Mononuclear cell (primary cell): Measurements from ENCODE around the gene POMGNT2. TPM values are rescaled to one million over a fixed set of nuclear protein-coding genes. Genes with fewer than 3 reads are reported as not detected.

Experiments used
- H3K27me3 ChIP-seq: 2 replicates; pipeline ENCODE4 v1.6.0; 2011; ENCODE audit warnings: low read length, control low read depth; ENCODE audit not compliant: insufficient read depth
- H3K4me1 ChIP-seq: 2 replicates; pipeline ENCODE4 v1.5.1; 2011; ENCODE audit warnings: mild to moderate bottlenecking, low read length, control low read depth; ENCODE audit not compliant: insufficient read depth
- H3K4me3 ChIP-seq: 2 replicates; pipeline ENCODE4 v1.5.1; 2011; ENCODE audit warnings: mild to moderate bottlenecking, low read length, moderate library complexity
- H3K9me3 ChIP-seq: 2 replicates; pipeline ENCODE4 v1.5.1; 2011; ENCODE audit warnings: low read depth, mild to moderate bottlenecking, control low read depth, low read length
- total RNA-seq: library from RNA; depleted of rRNA; stranded (reverse); fragments of >200 nt; gene quantifications from one replicate; pipeline ENCODE4 v1.2.3, GENCODE V29; 2012

The POMGNT2 gene
- total RNA-seq, result 3.6 TPM

DNA sequence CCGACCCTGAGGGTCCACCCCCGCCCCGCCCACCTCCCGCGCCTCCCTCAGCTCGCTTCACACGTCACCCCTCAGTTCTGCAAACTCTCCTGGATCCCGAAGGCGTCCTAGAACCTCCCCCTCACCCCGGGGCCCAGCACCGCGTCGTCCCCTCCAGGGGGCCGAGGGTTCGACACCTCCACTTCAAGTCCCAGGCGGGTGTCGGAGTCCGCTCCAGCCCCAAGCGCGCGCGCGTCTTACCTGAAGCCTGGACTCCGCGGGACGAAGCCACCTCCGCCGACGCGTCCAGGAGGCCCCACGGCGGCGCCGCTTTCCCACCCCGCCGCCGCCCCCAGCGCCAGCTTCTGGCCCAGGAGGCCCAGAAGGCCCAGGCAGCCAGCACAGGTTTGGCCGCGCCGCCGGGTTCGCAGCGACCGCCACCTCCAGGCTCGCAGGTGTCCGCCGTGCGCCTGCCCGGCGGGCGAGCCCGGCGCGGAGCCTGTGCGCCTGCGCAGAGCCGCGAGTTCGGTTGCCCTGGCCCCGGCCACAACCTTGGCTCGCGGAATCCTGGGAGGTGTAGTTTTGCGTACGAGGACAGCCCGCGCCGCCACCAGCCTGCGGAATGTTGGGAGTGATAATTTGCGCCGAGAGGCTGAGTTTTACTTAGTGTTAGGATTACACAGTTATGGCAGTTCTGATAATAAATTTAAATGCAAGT, at the start of gene POMGNT2:
Gene POMGNT2 (minus strand): TSS at position 484 of the 697 bp plus-strand sequence. CDS start 24,648 bp downstream, outside the sequence.
- H3K4me3 ChIP-seq, result peak within 1 kb of the TSS; percentile 57
- H3K9me3 ChIP-seq, result no peaks in the 10 kb centered on the region
- no peaks in the 10 kb centered on the region for H3K27me3 ChIP-seq
- peaks cover 10% of the 10 kb centered on the region for H3K4me1 ChIP-seq

DNA sequence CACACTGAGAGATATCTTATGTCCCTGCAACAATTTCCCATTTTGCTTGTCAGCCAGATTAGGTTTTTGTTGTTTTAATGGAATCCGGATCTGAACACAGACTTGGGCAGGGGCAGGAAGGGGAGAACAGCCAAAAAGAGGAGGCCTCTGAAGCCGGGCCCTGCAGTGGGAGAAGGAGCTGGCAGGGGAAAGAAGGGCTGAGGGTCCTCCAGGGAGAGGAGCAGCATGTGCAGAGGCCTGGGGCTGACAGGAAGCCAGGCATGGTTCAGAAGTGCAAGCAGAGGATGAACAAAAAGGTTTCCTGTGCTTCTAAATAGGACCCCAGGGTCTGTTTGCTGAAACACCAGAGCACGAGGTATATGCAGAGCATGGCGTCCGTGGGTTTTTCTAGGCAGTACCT, 49.1 kb upstream of the POMGNT2 start:
- Histone ChIP-seq H3K4me1 (no peaks in the 10 kb centered on the region), H3K27me3 (no peaks in the 10 kb centered on the region), H3K4me3 (no peak overlapping the region), H3K9me3 (no peaks in the 10 kb centered on the region)

DNA sequence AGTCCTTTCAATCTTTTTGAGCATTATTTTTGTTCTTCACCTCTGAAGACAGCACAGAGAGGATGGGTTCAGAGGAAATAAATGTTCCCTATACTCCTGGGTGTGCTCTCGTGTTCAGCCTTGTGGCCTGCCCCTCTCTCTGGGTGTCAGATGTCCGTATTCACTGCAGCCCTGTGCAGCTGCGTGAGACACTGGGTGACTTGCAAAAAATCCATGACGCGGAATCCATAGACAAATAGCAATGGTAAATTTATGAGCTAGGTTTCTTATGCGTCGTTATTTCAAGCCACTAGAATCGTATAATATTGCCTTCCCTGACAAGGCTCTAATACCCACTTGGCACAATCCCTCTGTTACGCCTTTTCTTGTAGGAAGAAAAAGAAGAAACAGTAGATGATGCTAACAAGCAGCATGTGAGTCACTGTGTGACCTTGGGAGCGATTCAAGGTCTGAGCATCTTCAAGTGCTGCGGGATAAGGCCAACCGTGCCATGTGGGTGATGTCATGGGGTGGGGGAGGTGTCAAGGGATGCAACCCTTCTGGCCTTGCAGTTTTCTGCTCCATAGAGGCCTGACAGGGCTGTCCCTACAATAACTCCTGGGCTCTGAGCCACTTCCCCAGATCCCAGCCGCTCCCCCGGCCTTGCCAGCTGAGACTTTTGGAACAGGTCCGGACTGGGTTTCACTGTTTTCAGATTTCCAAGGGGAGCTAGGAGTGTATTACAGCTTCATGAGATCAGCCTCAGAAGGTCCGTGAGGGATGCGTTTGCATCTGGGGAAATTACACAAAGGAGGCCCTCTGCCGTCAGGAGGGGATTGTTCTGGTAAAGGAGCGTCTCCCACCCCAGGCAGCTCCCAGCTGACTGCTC, 47.6 kb upstream of the POMGNT2 start:
- no peak overlapping the region for H3K4me3 ChIP-seq
- no peaks in the 10 kb centered on the region for H3K9me3 ChIP-seq
- H3K4me1 ChIP-seq, result no peaks in the 10 kb centered on the region
- H3K27me3 ChIP-seq, result no peaks in the 10 kb centered on the region

- no peaks in the 10 kb centered on the region for H3K4me1 ChIP-seq
- H3K27me3 ChIP-seq, result no peaks in the 10 kb centered on the region
- no peaks in the 10 kb centered on the region for H3K9me3 ChIP-seq
- H3K4me3 ChIP-seq, result no peak overlapping the region
Observed at GRCh38 chr3:43152649-43153048, 46.8 kb upstream of the POMGNT2 start.

DNA sequence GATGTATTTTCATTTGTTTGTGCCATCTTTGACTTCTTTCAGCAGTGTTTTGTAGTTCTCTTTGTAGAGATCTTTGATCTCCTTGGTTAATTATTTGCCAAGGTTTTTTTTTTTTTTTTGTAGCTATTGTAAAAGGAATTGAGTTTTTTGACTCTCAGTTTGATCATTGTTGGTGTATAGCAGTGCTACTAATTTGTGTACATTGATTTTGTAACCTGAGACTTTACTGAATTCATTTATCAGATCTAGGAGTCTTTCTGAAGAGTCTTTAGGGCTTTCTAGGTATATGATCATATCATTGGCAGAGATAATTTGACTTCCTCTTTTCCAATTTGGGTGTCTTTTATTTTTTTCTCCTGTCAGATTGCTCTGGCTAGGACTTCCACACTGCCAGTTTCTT, 42.2 kb upstream of the POMGNT2 start:
- Histone ChIP-seq H3K9me3 (no peaks in the 10 kb centered on the region), H3K4me1 (no peaks in the 10 kb centered on the region), H3K4me3 (no peak overlapping the region), H3K27me3 (no peaks in the 10 kb centered on the region)

DNA sequence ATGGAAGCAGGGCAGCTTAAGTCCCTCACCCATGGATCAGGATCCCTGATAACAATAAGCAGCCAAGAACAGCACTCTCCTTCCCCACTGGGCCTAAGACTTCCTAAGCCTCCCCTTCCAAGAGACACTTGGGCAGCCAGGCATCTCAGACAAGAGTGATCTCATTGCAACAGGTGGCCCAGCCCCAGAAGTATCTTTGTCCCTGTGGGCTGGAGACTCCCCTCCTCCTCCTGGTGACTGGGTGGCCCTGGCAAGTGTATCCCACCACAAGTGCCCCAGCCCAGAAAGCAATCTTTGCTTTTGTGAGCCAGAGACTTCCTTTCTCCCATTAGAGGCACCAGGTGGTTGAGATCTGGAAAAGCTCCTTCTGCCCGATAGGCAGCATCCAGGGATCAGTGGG, 40.7 kb upstream of the POMGNT2 start:
- H3K4me1 ChIP-seq, result no peaks in the 10 kb centered on the region
- no peaks in the 10 kb centered on the region for H3K27me3 ChIP-seq
- H3K4me3 ChIP-seq, result no peak overlapping the region
- no peaks in the 10 kb centered on the region for H3K9me3 ChIP-seq

DNA sequence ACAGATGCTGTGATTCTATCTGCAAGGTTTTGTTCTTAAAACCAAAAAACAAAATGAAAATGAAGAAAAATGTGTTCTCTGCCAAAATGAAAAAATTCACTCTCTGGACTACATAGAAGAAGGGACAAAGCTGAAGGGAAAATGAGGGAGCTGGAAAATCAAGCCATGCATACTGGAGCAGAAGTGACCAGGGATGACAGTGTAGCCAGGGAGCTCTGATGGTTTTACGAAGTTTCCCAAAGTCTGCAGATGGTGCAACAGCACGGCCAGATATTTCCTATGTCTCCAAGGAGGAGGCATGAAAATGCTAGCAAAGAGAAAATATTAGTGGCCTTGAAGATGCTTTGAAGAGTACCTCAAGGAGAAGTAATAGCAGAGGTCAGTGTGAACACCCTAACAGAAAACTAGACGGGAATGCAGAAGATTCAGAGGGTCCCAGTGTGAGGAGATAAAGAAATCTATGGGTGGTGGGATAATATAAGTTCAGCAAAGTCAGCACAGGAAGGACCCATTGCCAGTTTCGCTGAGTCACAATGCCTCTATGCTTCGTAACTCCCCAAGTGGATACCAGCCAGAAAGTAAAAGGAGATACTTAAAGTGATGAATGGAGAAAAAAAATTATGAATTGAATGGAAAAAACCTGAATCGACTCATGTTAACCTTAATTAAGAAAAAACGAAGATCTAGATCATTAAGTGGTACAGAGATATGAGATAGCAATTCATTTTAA, 39.0 kb upstream of the POMGNT2 start:
- Histone ChIP-seq H3K27me3 (no peaks in the 10 kb centered on the region), H3K4me3 (no peak overlapping the region), H3K9me3 (no peaks in the 10 kb centered on the region), H3K4me1 (no peaks in the 10 kb centered on the region)

GRCh38 chr3:43142472-43142871, 36.6 kb upstream of the POMGNT2 start:
- Histone ChIP-seq H3K4me1 (no peaks in the 10 kb centered on the region), H3K4me3 (no peak overlapping the region), H3K9me3 (no peaks in the 10 kb centered on the region), H3K27me3 (no peaks in the 10 kb centered on the region)

- no peaks in the 10 kb centered on the region for H3K27me3 ChIP-seq
- H3K9me3 ChIP-seq, result no peaks in the 10 kb centered on the region
- no peak overlapping the region for H3K4me3 ChIP-seq
- no peaks in the 10 kb centered on the region for H3K4me1 ChIP-seq
Observed at GRCh38 chr3:43138488-43139231, 32.8 kb upstream of the POMGNT2 start.

- Histone ChIP-seq H3K9me3 (no peaks in the 10 kb centered on the region), H3K4me3 (no peak overlapping the region), H3K4me1 (no peaks in the 10 kb centered on the region), H3K27me3 (no peaks in the 10 kb centered on the region)
Observed at GRCh38 chr3:43132870-43133636, 27.2 kb upstream of the POMGNT2 start.

DNA sequence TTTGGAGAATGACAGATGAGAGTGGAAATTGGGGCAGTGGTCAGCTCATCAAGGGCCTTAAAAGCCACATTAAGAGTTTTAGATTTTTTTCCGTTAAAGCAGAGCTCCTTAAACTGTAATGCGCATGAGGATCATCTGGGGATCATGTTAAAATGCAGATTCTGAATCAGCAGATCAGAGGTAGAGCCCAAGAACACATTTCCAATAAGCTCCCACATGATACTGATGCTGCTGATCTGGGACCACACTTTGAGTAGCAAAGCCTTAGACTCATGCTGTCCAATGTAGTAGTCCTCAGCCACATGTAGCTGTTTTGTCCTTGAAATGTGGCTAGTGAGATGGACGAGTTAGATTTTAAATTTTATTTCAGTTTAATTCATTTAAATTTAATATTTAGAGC, 26.3 kb upstream of the POMGNT2 start:
- no peaks in the 10 kb centered on the region for H3K27me3 ChIP-seq
- no peak overlapping the region for H3K4me3 ChIP-seq
- H3K9me3 ChIP-seq, result no peaks in the 10 kb centered on the region
- H3K4me1 ChIP-seq, result no peaks in the 10 kb centered on the region

DNA sequence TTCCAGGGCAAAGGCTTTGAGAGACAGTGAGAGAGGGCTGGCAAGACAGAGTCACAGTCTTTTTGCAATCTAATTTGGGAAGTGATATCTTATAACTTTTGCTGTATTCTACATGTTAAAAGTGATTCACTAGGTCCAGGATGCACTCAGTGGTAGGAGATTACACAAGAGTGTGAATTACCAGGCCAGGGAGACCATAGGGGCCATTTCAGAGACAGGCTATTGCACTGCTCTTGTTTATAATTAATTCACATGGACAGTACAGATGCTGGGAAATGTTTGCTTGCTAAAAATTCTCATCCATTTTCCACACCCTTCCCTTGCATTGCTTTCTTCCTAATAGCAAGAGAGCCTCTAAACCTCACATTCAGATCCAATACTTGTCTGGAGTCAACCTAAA, 22.6 kb upstream of the POMGNT2 start:
- H3K9me3 ChIP-seq, result peaks cover 9% of the 10 kb centered on the region
- no peak overlapping the region for H3K4me3 ChIP-seq
- H3K27me3 ChIP-seq, result peaks cover 3% of the 10 kb centered on the region
- H3K4me1 ChIP-seq, result no peaks in the 10 kb centered on the region

GRCh38 chr3:43126536-43126935, 20.7 kb upstream of the POMGNT2 start:
- H3K9me3 ChIP-seq, result peaks cover 12% of the 10 kb centered on the region
- H3K4me3 ChIP-seq, result no peak overlapping the region
- peaks cover 3% of the 10 kb centered on the region for H3K27me3 ChIP-seq
- no peaks in the 10 kb centered on the region for H3K4me1 ChIP-seq

- H3K4me1 ChIP-seq, result no peaks in the 10 kb centered on the region
- H3K4me3 ChIP-seq, result no peak overlapping the region
- H3K27me3 ChIP-seq, result peaks cover 3% of the 10 kb centered on the region
- H3K9me3 ChIP-seq, result peaks cover 12% of the 10 kb centered on the region
Observed at GRCh38 chr3:43123895-43124294, 18.0 kb upstream of the POMGNT2 start.
